ENCODE measurements around the gene TSPAN9. TPM values are rescaled to one million over a fixed set of nuclear protein-coding genes. Genes with fewer than 3 reads are reported as not detected.

TSPAN9 gene
- total and polyA plus RNA-seq, 2 of the 4 experiments (the other 2 are of a cell fraction), result 17.7 to 39.1 TPM

- intact Hi-C loops (cut with micrococcal nuclease) (loop anchor here (10.0 kb wide), 2 partner anchors 179 to 569 kb away; partner anchors contain the start of gene PARP11), dilution Hi-C loops (cut with HindIII; ENCODE audit: low sequenced_read_pairs, unreplicated experiment) (no loop called here), in situ Hi-C loops (cut with MboI; ENCODE audit: low sequenced_read_pairs) (no loop called here)
- no TSS peak for BruUV-seq (replicated peaks)
- H3K9me1 ChIP-seq (ENCODE audit: insufficient read depth, low read length), result peaks cover 9% of the 10 kb centered on the region
- 93% methylated on average over 9 of the region's 12 CpGs; no CpG with 5 or more reads in 1 of the 2 experiments for WGBS, 2 experiments (ENCODE audit: extremely low coverage in 2 of 2, insufficient read length in 1 of 2)
- no peaks in the 10 kb centered on the region for H3K36me3 ChIP-seq (ENCODE audit: control insufficient read depth, insufficient read depth, low read length)
- TF ChIP-seq USF2 (IDR thresholded peaks at IDR 0.05; ENCODE audit: low read depth, low read length) (no peak), MAFK (IDR thresholded peaks at IDR 0.05; ENCODE audit: low read depth, low read length) (no peak), NFE2L2 (IDR thresholded peaks at IDR 0.05; ENCODE audit: low read depth, low read length) (no peak), SMC3 (IDR thresholded peaks at IDR 0.05; ENCODE audit: low read depth, low read length) (no peak), RAD21 (IDR thresholded peaks at IDR 0.05; ENCODE audit: low read length) (no peak), CHD1 (IDR thresholded peaks at IDR 0.05; ENCODE audit: low read depth, low read length) (no peak), BHLHE40 (IDR thresholded peaks at IDR 0.05; ENCODE audit: low read depth, low read length) (no peak), CEBPB (IDR thresholded peaks at IDR 0.05; ENCODE audit: low read depth, low read length) (no peak), FOS (IDR thresholded peaks at IDR 0.05; ENCODE audit: low read depth, low read length) (no peak), POLR2A (IDR thresholded peaks at IDR 0.05; ENCODE audit: low read depth, low read length) (no peak)
- peaks cover 7% of the 10 kb centered on the region for H3K4me1 ChIP-seq (ENCODE audit: control insufficient read depth, insufficient read depth, low read length)
- H3K4ac ChIP-seq (ENCODE audit: low read depth, low read length), result no peak overlapping the region
- no peak overlapping the region for H2BK20ac ChIP-seq (ENCODE audit: low read depth, low read length)
- H3K56ac ChIP-seq (ENCODE audit: extremely low read depth, insufficient read depth, low read length), result no peak overlapping the region
- H2AK9ac ChIP-seq (replicated peaks; ENCODE audit: low read depth, low read length, poor library complexity), result no peak overlapping the region
- ATAC-seq (ENCODE audit: low read depth) (no peak), DNase-seq (no peak)
- no peak overlapping the region for H3K18ac ChIP-seq (ENCODE audit: low read depth, low read length)
- no peak overlapping the region for H3K27ac ChIP-seq (ENCODE audit: insufficient read depth, low read length)
- no peak overlapping the region for H4K8ac ChIP-seq (ENCODE audit: low read depth in 2 of 2, low read length in 2 of 2)
- no peak overlapping the region for H2AFZ ChIP-seq (replicated peaks; ENCODE audit: low read length, poor library complexity)
- no peak overlapping the region for H4K5ac ChIP-seq (ENCODE audit: low read depth, low read length)
- no peak overlapping the region for H4K91ac ChIP-seq (ENCODE audit: insufficient read depth, low read depth, low read length)
- H3K23ac ChIP-seq (ENCODE audit: low read depth, low read length), result no peak overlapping the region
- H3K79me1 ChIP-seq (ENCODE audit: low read depth in 1 of 2, low read length in 2 of 2), result no peaks in the 10 kb centered on the region
- H2BK5ac ChIP-seq (ENCODE audit: low read depth, low read length, poor library complexity, severe bottlenecking), result no peak overlapping the region
- H3K14ac ChIP-seq (replicated peaks; ENCODE audit: low read depth, low read length), result no peak overlapping the region
- H2BK15ac ChIP-seq (ENCODE audit: low read depth, low read length), result no peak overlapping the region
- H3K9me3 ChIP-seq (ENCODE audit: control insufficient read depth, insufficient read depth, low read length), result no peaks in the 10 kb centered on the region
- peaks cover 29% of the 10 kb centered on the region; the same call in 1 of the 2 replicates for H3K27me3 ChIP-seq (ENCODE audit: control insufficient read depth, insufficient read depth, low read length)
- H3K9ac ChIP-seq (ENCODE audit: low read depth, low read length), result no peak overlapping the region
- no peak overlapping the region for H2BK120ac ChIP-seq (ENCODE audit: low read depth, low read length)
- no peak overlapping the region for H2AK5ac ChIP-seq (ENCODE audit: low read depth, low read length)
- CTCF ChIA-PET, result no interaction called here
- no peak overlapping the region for H3K4me2 ChIP-seq (ENCODE audit: low read depth, low read length)
- POLR2A ChIA-PET (ENCODE audit: unreplicated experiment), result no interaction called here
- H4K20me1 ChIP-seq (ENCODE audit: insufficient read depth, low read length), result no peaks in the 10 kb centered on the region
- H3K4me3 ChIP-seq (ENCODE audit: insufficient read depth, low read depth, low read length), result no peak overlapping the region
These were observed 228.3 kb downstream of the TSPAN9 start for GRCh38 chr12:3305464-3305863.
